ENCODE results near the gene GRB10. TPM values are rescaled to one million over a fixed set of nuclear protein-coding genes. Genes with fewer than 3 reads are reported as not detected.

Gene GRB10
- 19.5 and 24.7 TPM in 2 replicates for total RNA-seq (2014; rRNA removed; shearing (Covaris generic))
- polyA plus RNA-seq (2014; cell fraction: nucleus; rRNA removed) = 11.1 and 12.8 TPM in 2 replicates

DNA sequence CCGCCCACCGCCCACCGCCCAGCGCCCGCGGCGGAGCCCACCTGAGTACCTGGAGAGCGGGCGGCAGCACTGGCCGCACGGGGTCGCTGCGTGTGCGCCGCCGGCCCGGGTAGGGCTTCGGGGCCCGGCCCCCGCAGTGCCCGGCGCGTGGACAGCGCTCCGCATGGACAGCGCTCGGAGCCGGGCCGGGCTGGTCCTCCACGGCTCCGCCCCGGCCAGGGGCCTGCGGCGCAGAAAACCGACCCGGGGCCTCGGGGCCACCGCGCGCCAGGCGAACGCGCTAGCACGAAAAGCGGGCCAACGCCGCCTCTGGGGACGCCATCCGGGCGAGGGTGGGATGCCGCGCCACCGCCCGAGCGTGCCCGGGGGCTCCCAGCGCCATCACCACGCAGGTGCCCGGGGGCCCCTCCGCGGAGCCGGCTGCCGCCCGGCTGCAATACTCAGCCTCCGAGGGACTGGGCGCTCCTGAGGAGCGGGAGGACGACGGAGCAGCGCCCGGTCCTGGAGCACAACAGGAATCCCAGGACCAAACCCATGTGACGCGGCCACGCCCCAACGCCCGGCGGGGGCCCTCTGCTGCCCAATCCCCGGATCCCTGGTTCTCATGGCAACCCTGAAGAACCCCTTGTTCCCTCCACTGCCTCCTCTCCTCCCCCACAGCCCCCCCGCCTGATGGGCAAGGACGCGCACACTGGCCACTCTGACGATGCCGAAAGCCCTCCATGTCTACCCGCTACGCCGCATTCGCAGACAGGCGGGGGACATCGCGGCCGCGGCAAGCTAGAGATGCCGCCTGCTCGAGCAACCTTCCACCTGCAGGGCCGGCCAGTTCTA, at the start of gene GRB10:
GRB10 (minus strand) TSS at position 522 of the 834 bp plus-strand sequence. CDS start 50,574 bp downstream, outside the sequence.
- DNase-seq (ENCODE audit: extremely low read depth, low read depth) = no peak

DNA sequence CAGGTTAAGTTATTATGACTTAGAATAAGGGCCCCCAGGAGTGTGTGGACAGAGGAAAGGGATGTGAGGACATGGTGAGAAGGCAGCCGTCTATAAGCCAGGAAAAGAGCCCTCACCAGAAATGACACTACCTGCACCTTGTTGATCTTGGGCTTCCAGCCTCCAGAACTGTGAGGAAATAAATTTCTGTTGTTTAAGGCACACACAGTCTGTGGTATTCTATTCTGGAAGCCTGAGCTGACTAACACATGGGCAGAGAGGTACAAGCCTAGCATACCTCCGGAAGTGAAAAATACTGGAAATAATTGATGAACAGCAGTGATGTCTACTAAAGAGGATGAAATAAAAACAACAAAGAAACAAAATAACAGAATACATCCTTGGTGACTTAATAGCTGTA, 46.1 kb upstream of the GRB10 start:
- no peak for DNase-seq (ENCODE audit: extremely low read depth, low read depth)

DNA sequence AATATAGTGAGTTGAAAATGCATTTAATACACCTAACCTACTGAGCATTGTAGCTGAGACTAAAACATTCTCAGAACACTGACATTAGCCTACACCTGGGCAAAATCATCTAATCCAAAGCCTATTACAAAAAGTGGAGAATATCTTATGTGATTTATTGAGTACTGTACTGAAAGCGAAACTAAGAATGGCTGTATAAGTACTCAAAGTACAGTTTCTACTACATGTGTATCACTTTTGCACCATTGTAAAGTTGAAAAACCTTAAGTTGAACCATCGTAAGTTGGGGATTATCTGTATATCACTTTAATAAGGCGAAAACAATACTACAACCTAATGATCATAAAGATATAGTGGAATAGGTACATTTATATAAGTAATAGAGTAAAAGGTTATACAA, 45.4 kb upstream of the GRB10 start:
- DNase-seq (ENCODE audit: extremely low read depth, low read depth) = no peak

DNA sequence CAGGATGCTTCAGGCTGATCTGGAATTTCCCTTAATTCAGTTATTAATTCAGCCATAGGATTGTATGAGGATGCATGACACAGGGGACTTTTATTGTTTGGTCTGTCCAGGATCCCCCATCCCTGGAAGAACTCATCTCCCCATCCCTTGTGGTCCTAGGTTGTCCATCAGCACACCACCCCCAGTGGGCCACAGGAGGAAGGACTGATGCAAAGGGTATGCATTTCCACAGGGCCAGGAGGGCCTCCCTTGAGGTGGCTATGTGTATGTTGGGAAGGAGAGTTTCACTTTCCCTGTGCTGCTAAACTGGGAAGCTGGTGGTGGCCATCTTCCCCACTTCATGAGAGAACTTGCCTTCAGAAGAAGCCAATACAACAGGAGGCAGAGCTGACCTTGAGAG, 44.6 kb upstream of the GRB10 start:
- DNase-seq (ENCODE audit: extremely low read depth, low read depth) = no peak

DNA sequence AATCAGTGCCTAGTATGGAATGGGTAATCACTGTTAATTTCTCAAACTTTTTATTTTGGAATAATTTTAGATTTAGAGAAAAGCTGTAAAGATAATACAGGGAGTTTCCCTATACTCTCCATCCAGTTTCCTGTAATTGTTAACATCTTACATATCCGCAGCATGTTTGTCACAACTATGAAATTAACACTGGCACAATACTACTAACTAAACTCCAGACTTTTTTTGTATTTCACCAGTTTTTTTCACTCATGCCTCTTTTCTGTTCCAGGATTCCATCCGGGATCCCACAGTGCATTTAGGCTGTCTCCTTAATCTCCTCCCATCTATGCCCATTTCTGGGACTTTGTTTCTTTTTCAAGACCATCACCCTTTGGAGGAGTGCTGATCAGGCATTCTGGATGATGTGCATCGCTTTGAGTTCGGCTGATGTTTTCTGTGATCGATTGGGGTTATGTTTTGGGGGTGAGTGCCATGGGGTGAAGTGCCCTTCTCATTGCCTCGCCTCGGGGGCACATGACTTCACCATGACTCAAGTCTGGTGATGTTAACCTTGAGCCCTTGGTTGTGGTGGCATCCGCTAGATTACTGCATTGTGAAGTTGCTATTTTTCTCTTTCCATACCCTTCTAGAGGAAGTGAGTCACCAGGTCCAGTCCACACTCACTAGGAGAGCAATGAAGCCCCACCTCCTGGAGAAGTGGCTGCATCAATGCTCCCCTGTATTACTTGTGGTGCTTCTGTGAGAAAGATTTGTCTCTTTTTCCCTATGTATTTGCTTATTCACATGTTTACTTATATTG, 43.9 kb upstream of the GRB10 start:
- DNase-seq (ENCODE audit: extremely low read depth, low read depth) = no peak

DNA sequence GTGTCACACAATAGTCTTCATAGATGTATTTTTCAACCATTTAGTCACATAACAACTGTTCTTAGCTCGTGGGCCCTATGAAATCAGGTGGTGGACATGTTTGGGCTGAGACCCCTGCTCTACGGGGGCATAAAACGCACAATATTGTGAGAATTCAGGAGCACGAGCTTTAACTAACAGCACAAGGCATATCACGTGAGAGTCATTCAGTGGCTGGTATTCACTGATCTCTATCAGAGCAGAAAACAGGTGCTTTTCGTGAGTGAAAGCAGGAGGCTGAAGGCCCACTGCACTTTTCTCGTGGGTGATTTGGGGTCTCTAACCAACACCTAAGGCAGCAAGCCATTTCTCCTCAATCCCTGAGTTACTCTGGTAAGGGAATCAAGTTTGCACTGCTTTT, 42.8 kb upstream of the GRB10 start:
- DNase-seq (ENCODE audit: extremely low read depth, low read depth) = no peak

DNA sequence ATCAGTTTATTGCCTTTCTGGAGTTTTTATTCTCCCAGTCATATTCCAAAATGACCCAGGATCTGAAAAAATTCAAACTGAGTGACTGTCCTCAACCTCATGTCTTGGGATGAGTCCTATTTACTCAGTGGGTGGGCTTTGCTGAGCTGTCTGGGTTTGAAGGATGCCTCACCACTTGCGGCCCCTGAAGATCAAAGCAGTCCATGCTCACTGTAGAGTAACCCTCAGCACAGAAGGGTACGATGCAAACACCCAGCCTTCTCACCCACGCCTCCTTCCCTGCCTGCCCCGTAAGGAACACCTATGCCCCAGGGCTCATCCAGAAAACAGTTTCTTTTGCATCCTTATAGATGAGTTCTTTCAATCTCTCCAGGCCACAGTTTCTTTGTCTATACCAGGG, 42.2 kb upstream of the GRB10 start:
- no peak for DNase-seq (ENCODE audit: extremely low read depth, low read depth)

DNA sequence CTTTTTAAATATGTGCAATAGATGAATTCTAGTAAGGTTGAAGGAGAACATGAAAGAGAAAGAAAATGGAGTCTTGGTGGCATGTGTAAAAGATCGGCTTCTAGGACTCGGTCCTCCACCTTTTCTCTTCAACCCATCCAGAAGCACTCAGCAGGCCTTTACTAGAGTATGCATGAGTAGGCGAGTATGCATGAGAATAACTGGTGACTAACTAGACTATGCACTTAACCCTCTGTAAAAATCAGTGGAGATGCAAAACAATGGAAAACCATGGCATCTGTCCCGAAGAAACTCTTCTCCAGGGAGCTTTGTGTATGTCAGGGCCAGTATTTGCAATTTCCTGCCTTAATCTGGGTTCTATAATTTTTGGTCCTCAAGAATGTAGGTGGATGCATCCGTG, 40.0 kb upstream of the GRB10 start:
- DNase-seq (ENCODE audit: extremely low read depth, low read depth) = no peak

DNA sequence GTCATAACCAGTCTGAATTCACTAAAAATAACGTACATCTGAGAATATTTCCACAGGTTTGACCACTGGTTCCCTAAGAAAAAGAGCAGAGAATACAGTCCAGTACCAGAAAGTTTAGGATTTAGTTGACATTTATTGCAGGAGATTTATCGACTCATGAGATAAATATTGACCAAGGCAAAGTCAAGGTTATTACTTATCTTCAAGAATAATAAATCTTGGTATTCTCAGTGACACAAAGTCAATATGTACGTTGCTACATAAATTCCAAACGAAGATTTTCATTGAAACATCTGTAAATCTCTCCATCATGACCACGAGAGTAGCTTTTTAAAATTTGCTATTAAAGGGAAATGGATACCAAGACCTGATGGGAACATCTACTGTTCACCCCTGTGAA, 39.4 kb upstream of the GRB10 start:
- no peak for DNase-seq (ENCODE audit: extremely low read depth, low read depth)

DNA sequence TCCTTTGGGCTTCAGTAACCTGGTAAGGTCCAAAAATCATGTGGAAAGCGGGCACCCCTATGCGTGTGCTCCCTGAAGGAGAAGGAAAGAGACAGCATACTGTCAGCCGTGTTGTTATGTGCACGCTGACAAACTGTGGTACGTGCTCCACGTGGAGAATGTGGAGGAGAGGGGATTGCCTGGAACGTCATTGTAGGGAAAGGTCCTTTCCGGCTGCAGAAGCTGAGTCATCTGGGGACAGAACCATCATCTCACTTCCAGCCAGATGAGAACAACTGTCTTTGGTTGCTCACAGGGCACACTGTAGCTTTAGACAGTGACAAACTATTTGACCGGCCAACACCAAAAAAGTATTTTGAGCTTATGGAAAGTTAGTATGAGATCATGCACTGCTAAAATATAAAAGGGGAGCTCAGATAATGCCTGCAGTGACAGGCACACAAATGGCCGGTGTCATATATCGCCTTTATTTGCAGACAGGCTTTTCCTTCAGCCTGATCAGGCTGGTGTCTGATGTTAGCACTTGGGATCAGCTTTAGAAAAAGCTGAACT, 38.8 kb upstream of the GRB10 start:
- DNase-seq (ENCODE audit: extremely low read depth, low read depth) = no peak

DNA sequence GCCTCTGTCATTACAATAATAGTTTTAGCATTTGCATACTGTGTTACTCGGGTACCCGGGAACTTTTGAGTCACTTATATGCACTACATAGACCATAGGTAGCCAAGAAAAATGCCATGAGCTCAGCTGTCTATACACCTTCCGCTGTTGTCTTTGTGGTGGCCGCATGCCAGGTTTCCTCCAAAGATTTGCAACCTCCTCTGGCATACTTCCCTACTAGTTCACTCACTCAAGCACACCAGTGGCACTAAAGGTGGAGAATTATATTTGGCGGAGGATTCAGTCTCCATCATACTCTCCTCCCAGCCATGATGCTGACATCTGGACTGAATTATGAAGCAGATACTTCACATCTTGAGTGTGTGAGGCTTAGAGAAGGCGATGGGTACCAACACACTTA, 35.6 kb upstream of the GRB10 start:
- DNase-seq (ENCODE audit: extremely low read depth, low read depth) = no peak

DNA sequence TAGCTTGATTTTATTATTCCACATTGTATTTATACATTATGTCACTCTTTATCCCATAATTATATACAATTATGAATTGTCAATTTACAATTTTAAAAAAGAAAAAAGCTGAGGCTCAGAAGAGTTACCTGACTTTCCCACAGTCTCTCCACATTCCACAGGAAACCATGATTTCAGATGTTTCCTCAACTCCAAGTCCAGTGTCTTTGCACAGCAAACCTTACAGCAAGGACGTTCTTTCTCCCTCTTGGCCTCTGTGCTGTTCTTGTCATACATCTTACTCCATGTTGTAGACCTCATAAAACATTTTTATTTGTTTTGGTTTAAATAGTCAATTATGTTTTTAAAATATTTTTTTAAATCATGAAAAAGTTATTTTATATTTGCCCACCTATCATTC, 34.9 kb upstream of the GRB10 start:
- no peak for DNase-seq (ENCODE audit: extremely low read depth, low read depth)

DNA sequence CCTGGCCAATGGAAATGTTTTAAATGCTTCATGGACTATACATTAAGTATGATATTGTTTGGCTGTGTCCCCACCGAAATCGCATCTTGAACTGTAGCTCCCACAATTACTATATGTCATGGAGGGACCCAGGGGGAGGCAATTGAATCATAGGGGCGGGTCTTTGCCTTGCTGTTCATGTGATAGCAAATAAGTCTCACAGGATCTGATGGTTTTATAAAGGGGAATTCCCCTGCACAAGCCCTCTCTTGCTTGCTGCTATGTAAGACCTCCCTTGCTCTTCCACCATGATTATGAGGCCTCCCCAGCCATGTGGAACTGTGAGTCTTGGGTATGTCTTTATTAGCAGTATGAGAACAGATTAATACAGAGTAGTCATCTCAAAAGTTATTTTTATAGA, 32.4 kb upstream of the GRB10 start:
- no peak for DNase-seq (ENCODE audit: extremely low read depth, low read depth)

DNA sequence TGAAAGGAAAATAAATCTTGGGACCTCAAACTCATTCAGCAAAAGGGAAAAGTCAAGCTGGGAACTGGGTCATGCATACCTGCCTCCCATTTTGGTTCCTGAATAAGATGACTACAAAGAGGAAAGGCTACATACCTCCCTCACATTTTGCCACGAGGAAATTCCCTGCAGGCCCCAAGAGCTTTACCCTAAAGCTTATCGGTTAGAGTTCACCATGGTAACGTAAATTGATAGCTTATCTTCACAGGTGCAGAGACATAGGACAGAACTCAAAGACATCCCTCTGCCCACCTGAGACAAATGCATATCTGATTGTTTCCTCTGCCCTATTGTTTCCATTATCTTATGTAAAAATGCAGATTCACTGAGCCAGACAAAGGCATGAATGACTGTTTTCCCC, 31.5 kb upstream of the GRB10 start:
- no peak for DNase-seq (ENCODE audit: extremely low read depth, low read depth)

DNA sequence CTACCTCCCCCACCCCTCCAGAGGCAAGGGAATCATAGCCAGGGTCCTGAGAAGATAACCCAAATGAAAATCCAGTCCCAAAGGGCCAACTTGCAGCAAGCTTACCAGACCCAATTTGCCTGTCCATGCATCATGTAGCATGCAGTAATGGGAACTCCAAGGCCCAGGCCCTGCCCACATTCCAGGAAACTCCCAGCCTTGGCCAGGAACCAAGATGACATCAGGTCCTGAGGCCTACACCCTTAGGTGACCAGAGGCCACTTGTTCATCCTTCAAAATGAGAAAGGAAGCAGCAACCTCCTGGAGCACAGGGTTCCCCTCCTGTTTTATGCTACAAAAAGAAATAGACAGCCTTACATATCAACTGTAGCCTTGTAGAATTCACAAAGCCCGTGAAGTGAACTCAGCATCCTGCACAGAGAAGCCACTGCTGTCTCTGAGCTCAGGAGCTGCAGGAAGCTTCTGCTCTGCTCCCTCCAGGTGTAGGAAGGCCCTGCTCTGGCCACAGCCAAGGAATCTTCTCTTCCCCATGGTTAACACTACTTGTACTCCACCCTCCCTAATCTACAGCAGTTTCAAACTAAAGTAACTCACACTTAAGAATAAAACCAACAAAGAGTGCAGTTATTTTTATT, 30.3 kb upstream of the GRB10 start:
- DNase-seq (ENCODE audit: extremely low read depth, low read depth) = no peak

DNA sequence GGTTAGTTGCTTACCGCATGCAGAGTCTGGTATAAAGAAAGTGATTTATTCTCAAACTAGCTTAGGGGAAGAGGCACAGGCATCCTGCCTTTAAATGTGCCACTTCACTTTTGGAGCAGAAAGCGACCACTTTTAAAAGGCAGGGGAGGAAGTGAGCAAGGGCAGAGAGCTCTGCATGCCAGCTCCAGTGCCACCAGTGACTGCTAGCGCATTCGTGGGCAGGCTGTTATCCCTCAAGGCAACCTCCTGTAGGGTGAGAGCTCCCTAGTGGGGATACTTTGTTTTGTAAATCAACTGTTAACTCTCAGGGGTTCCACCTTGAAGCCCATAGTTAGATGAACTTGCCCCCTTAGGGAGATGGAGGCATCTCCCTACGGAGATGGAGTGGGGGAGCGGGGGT, 29.4 kb upstream of the GRB10 start:
- DNase-seq (ENCODE audit: extremely low read depth, low read depth) = no peak

DNA sequence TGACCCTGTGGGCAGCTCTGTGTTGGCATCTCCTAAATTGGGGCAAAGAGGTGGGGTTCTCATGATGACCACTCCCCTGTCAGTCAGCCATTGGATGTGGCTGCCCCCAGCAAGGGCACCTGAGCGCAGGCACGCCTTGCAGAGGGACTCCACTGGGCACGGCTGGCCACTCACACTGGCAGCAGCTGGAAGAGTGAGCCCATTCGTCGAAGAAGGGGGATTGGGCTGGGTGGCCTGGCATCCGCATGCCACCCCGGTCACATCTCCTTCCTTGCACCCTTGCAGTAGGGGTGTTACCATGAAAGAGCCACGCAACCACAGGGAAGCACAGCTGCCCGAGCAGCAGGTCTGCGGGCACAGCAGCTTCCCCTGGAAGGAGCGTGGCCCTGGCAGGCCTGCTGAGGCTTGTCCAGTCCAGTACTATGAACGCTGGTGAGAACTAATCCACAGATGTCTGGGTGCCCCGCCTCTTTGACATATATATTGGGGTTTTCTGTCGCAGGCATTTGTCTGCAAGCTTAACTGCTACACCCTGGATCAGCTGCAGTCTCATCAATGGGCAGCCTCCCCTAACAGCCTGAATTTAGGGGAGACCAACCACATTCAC, 25.7 kb upstream of the GRB10 start:
- no peak for DNase-seq (ENCODE audit: extremely low read depth, low read depth)

DNA sequence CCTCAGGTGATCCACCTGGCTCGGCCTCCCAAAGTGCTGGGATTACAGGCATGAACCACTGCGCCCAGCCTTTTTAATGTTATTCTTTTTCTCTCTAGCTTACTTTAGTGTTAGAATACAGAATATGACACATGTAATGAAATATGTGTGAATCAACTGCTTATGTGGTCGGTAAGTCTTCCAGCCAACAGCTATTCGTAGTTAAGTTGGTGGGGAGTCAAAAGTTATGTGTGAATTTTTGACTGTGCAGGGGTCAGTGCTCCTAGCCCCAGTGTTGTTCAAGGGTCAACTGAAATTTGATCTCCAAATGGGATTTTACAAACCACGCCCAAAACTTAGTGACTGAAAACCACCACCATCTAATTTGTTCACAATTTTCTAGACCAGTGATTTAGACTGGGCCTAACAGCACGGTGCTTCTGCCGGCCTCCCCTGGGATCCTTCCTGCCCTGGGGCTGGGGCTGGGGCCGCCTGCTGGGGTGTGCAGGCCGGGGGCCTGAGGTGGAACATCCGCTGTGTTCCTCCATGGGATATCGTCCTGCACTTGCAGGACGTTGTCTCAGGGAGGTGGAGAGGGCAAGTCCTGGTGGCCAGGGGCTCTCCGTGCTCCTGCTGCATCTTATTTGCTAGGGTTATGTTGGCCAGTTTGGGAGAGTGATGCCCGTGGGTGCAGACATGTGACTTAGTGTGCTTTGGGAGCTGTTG, 24.5 kb upstream of the GRB10 start:
- no peak for DNase-seq (ENCODE audit: extremely low read depth, low read depth)

DNA sequence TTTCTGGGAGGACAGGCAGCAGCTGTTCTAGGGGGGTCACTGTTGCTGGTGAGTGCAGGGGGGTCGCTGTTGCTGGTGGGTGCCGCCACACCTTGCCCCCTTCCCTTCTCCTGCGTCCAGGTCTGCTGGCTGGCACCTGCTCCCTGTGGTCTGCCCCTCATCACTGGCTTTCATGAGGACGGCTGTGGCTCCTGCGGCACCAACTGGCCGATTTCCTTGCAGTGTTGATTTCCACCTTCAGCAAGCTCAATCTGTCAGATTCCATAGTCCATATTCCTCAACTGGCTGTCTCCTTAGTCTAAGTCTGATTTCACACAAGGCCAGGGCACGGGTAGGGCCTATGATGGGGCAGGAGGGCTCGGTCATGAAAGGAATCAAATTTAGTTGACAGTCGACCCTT, 23.4 kb upstream of the GRB10 start:
- no peak for DNase-seq (ENCODE audit: extremely low read depth, low read depth)
